Measurements from ENCODE around the gene PLD6. TPM values are rescaled to one million over a fixed set of nuclear protein-coding genes. Genes with fewer than 3 reads are reported as not detected.
A peak's percentile ranks its signal among the peaks of the same experiment; 100 is the strongest.

Gene PLD6
- total and polyA plus RNA-seq, 10 of the 15 experiments (the other 5 are each of a cell fraction or from before 2014, with no cell fraction given) = 4.7 to 21.4 (median 12.0) TPM

- TF ChIP-seq HDAC2 (IDR thresholded peaks at IDR 0.05) (no peak), FOXM1 (IDR thresholded peaks at IDR 0.05; ENCODE audit: low read depth, low read length) (no peak; the same call in 1 of the 2 replicates), ASH2L (IDR thresholded peaks at IDR 0.05; ENCODE audit: borderline replicate concordance, low read depth) (no peak), SIX5 (IDR thresholded peaks at IDR 0.05; ENCODE audit: low read depth, low read length, severe bottlenecking) (peak; percentile 24), BCL11A (IDR thresholded peaks at IDR 0.05; ENCODE audit: low read depth, low read length) (no peak), PAX5 (IDR thresholded peaks at IDR 0.05; ENCODE audit: borderline replicate concordance, low read depth, low read length) (peak; percentile 56; the same call in 1 of the 2 replicates), IKZF1 (conservative IDR thresholded peaks at IDR 0.05) (no peak; the same call in none of the 2 replicates), TCF3 (IDR thresholded peaks at IDR 0.05; ENCODE audit: borderline replicate concordance, insufficient read depth, low read depth, low read length) (no peak; the same call in 1 of the 2 replicates), PML (IDR thresholded peaks at IDR 0.05; ENCODE audit: low read length) (peak; percentile 74), STAT3 (IDR thresholded peaks at IDR 0.05; ENCODE audit: low read depth, low read length) (no peak), ZBED1 (IDR thresholded peaks at IDR 0.05; ENCODE audit: borderline replicate concordance) (no peak), FOXK2 (IDR thresholded peaks at IDR 0.05) (peak; percentile 100), ZZZ3 (IDR thresholded peaks at IDR 0.05; ENCODE audit: control insufficient read depth, insufficient read length, low read depth) (no peak), LARP7 (IDR thresholded peaks at IDR 0.05) (peak; percentile 84), RUNX3 (IDR thresholded peaks at IDR 0.05; ENCODE audit: low read length) (peak; percentile 97), STAT1 (conservative IDR thresholded peaks at IDR 0.05) (peak; percentile 97), EED (IDR thresholded peaks at IDR 0.05; ENCODE audit: low read depth) (no peak), RCOR1 (conservative IDR thresholded peaks at IDR 0.05; ENCODE audit: low read depth, low read length) (no peak), IKZF2 (IDR thresholded peaks at IDR 0.05) (peak in 1 of 2 experiments; percentile 50; a peak in 2 of 4 replicates), CBFB (IDR thresholded peaks at IDR 0.05; ENCODE audit: low read depth) (peak; percentile 98), BMI1 (IDR thresholded peaks at IDR 0.05; ENCODE audit: borderline replicate concordance) (no peak), RELB (IDR thresholded peaks at IDR 0.05; ENCODE audit: low read depth) (peak; percentile 100), SPI1 (IDR thresholded peaks at IDR 0.05; ENCODE audit: borderline replicate concordance, insufficient read depth, low read depth, low read length) (no peak)
- TF ChIP-seq, protein P1, sequence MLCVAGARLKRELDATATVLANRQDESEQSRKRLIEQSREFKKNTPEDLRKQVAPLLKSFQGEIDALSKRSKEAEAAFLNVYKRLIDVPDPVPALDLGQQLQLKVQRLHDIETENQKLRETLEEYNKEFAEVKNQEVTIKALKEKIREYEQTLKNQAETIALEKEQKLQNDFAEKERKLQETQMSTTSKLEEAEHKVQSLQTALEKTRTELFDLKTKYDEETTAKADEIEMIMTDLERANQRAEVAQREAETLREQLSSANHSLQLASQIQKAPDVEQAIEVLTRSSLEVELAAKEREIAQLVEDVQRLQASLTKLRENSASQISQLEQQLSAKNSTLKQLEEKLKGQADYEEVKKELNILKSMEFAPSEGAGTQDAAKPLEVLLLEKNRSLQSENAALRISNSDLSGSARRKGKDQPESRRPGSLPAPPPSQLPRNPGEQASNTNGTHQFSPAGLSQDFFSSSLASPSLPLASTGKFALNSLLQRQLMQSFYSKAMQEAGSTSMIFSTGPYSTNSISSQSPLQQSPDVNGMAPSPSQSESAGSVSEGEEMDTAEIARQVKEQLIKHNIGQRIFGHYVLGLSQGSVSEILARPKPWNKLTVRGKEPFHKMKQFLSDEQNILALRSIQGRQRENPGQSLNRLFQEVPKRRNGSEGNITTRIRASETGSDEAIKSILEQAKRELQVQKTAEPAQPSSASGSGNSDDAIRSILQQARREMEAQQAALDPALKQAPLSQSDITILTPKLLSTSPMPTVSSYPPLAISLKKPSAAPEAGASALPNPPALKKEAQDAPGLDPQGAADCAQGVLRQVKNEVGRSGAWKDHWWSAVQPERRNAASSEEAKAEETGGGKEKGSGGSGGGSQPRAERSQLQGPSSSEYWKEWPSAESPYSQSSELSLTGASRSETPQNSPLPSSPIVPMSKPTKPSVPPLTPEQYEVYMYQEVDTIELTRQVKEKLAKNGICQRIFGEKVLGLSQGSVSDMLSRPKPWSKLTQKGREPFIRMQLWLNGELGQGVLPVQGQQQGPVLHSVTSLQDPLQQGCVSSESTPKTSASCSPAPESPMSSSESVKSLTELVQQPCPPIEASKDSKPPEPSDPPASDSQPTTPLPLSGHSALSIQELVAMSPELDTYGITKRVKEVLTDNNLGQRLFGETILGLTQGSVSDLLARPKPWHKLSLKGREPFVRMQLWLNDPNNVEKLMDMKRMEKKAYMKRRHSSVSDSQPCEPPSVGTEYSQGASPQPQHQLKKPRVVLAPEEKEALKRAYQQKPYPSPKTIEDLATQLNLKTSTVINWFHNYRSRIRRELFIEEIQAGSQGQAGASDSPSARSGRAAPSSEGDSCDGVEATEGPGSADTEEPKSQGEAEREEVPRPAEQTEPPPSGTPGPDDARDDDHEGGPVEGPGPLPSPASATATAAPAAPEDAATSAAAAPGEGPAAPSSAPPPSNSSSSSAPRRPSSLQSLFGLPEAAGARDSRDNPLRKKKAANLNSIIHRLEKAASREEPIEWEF (IDR thresholded peaks at IDR 0.05; ENCODE audit: insufficient replicate concordance, low read depth, low read length) = no peak
- TF ChIP-seq, protein P2, sequence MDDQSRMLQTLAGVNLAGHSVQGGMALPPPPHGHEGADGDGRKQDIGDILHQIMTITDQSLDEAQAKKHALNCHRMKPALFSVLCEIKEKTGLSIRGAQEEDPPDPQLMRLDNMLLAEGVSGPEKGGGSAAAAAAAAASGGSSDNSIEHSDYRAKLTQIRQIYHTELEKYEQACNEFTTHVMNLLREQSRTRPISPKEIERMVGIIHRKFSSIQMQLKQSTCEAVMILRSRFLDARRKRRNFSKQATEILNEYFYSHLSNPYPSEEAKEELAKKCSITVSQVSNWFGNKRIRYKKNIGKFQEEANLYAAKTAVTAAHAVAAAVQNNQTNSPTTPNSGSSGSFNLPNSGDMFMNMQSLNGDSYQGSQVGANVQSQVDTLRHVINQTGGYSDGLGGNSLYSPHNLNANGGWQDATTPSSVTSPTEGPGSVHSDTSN (IDR thresholded peaks at IDR 0.05; ENCODE audit: insufficient replicate concordance, low read depth, low read length) = no peak
Measured at GRCh38 chr17:17237026-17237799, 31.1 kb upstream of the PLD6 start, which contains the start of gene FLCN (continued).

Measured in GM12878 (cell line).